Left ventricle myocardium superior (tissue), 1 donor: Measurements from ENCODE around the gene CEP170B. TPM values are rescaled to one million over a fixed set of nuclear protein-coding genes. Genes with fewer than 3 reads are reported as not detected.
A peak's percentile ranks its signal among the peaks of the same experiment; 100 is the strongest.
"Not testable (repeated sequence)": the region's sequence is repeated elsewhere in the genome, so short reads cannot be mapped to it uniquely, and the experiment has no call there.

Source experiments
- ATAC-seq: fragments of 200-7000 bp; cut with Tn5 transposase; one replicate; pipeline ENCODE4 v1.9.1; 2020; ENCODE audit warnings: mild to moderate bottlenecking, moderate library complexity
- DNase-seq: peaks from one replicate; pipeline ENCODE4 v3.0.0-alpha.2; 2020
- intact Hi-C: fragments of 100-400 bp; cut with micrococcal nuclease; formaldehyde crosslinking; loops from one replicate; pipeline ENCODE4 v1.11.0; 2022
- long read RNA-seq: library from polyadenylated mRNA; unstranded; transcript quantifications from one replicate; pipeline ENCODE4 v2.0.0, GENCODE V29; 2021
- total RNA-seq: library from RNA; stranded (reverse); fragmentation: NEBNext Ultra II Directional; extraction: Animal tissue kit (Norgen Biotek cat#: 25700); gene quantifications from one replicate; pipeline ENCODE4 v1.2.1, GENCODE V29; 2021
- donor health status: DM: no; HTN: yes; CAD: no; lungs with severe emphysema.

CEP170B gene
- total RNA-seq, result 10.7 TPM
- long read RNA-seq, partial matches to known transcripts, result 0 of 10 reads
- long read RNA-seq, other reads (novel, unspliced or antisense), result 10 of 10 reads

GRCh38 chr14:104865081-104865630, at the start of gene CEP170B:
Gene CEP170B (plus strand): TSS chr14:104865268. CDS start chr14:104868451, 3,183 bp downstream.
- intact Hi-C loops, result no loop called here
- ATAC-seq (peak; percentile 70), DNase-seq (peak; percentile 74)

DNA sequence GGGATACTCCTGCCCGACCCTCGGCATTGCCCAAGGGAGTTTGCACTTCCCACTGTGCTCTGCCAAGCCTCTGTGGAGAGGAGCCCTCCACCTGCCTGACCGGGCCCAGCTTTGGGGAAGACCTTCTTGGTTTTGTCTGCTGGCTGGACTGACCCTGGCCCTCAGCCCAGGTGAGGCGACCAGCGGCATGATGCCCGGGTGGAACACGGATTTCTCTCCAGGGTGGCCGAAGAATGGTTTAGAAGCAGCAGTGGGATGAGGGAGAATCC, 48.5 kb upstream of the CEP170B start:
- peak; percentile 32 for DNase-seq
- ATAC-seq, result peak; percentile 9
- intact Hi-C loops, result no loop called here

- peak; percentile 1 for DNase-seq
- no peak for ATAC-seq
- intact Hi-C loops, result no loop called here
Observed at GRCh38 chr14:104817930-104818713, 46.9 kb upstream of the CEP170B start.

- peak; percentile 14 for DNase-seq
- intact Hi-C loops, result no loop called here
- ATAC-seq, result no peak
Observed at GRCh38 chr14:104818714-104819161, 46.3 kb upstream of the CEP170B start.

- intact Hi-C loops, result no loop called here
- ATAC-seq, result no peak
- peak; percentile 17 for DNase-seq
Observed at GRCh38 chr14:104819361-104819781, 45.7 kb upstream of the CEP170B start.

GRCh38 chr14:104820669-104821228, 44.3 kb upstream of the CEP170B start:
- peak; percentile 21 for ATAC-seq
- peak; percentile 67 for DNase-seq
- intact Hi-C loops, result loop anchor here (10.0 kb wide), 1 partner anchor 56 kb away; no protein-coding TSS in a partner anchor

- ATAC-seq (no peak), DNase-seq (no peak)
- intact Hi-C loops, result loop anchor here (10.0 kb wide), 1 partner anchor 57 kb away; no protein-coding TSS in a partner anchor
Observed at GRCh38 chr14:104821229-104821945, 43.7 kb upstream of the CEP170B start.

- ATAC-seq, result no peak
- DNase-seq, result no peak
- intact Hi-C loops, result loop anchor here (10.0 kb wide), 1 partner anchor 57 kb away; no protein-coding TSS in a partner anchor
Observed at GRCh38 chr14:104821971-104822608, 43.0 kb upstream of the CEP170B start.

GRCh38 chr14:104822821-104823615, 42.0 kb upstream of the CEP170B start:
- no peak for ATAC-seq

GRCh38 chr14:104824353-104824997, 40.6 kb upstream of the CEP170B start:
- intact Hi-C loops, result loop anchor here (10.0 kb wide), 1 partner anchor 60 kb away; no protein-coding TSS in a partner anchor
- DNase-seq (no peak), ATAC-seq (no peak)

More at GRCh38 chr14:104822821-104823615, 42.0 kb upstream of the CEP170B start:
- intact Hi-C loops, result loop anchor here (10.0 kb wide), 1 partner anchor 58 kb away; no protein-coding TSS in a partner anchor
- no peak for DNase-seq

GRCh38 chr14:104826189-104826860, 38.7 kb upstream of the CEP170B start:
- peak; percentile 96 for DNase-seq
- intact Hi-C loops, result loop anchor here (10.0 kb wide), 1 partner anchor 62 kb away; no protein-coding TSS in a partner anchor
- ATAC-seq, result peak; percentile 92

- intact Hi-C loops, result loop anchor here (10.0 kb wide), 1 partner anchor 62 kb away; no protein-coding TSS in a partner anchor
- no peak for DNase-seq
- ATAC-seq, result no peak
Observed at GRCh38 chr14:104826861-104827176, 38.2 kb upstream of the CEP170B start.

DNA sequence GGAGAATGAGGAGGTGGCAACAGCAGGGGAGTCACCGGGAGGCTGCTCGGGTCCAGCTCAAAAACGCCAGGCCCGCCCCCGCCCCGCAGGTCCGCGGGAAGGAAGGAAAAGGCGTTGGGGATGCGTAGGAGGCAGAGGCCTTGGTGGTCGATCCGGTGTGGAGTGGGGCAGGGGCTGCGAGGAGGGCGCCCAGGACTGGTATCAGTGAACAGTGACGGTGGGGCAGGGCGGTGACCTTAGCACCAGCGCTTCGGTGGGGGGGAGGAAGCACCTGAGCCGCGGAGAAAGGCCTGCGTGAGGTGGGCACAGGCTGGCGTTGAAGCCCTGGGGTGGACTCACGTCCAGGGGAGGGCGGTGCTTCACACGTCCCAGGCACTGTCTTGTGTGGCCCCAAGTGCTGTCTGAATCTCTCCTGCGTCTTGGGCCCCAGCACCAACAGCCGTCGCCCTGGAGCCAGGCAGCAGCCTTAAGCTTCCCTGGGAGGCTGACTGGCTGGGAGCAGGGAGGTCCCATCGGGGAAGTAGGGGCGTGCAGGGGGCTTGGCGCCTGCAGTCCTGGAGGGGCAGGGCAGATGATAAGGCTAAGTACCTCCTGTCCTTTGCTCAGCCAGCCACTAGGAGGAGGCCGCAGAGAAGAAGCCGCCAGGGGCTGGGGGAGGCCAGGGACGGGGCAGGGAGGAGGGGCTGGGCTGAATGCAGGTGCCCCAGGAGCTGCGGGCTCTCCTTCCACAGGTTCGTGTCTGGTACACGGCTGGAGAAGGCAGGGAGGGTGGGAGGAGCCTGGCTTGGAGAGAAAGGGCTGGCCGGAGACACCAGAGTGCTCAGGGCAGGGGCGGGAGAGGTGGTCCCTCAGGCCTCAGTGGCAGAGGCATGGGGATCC, 37.7 kb upstream of the CEP170B start:
- DNase-seq, result peak; percentile 51
- ATAC-seq, result peak; percentile 40
- intact Hi-C loops, result loop anchor here (10.0 kb wide), 1 partner anchor 63 kb away; no protein-coding TSS in a partner anchor

- DNase-seq (no peak), ATAC-seq (no peak)
- intact Hi-C loops, result no loop called here
Observed at GRCh38 chr14:104830781-104831180, 34.3 kb upstream of the CEP170B start.

DNA sequence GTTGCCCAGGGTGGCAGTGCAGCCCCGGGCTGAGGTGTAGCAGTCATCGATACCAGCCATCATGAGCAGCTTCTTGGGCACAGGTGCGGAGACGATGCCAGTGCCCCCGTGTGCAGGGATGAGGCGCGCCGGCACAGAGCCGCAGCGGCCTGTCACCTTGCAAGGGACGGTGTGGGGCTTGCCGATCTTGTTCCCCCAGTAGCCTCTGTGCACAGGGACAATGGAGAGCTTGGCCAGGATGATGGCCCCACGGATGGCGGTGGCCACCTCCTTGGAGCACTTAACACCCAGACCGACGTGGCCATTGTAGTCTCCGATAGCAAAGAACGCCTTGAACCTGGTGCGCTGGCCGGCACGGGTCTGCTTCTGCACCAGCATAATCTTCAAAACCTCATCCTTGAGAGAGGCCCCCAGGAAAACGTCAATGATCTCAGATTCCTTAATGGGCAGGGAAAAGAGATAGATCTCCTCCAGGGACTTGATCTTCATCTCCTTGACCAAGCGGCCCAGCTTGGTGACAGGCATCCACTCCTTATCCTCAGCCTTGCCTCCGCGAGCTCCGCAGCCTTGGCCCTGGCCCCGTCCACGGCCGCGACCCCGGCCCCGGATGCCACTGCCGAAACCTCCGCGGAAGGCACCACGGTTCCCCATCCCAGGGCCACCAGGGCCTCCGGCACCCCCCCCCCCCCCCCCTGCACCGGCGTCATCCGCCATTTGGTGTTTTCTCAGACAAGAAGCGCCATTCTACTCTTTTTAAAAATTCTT, 28.7 kb upstream of the CEP170B start:
- intact Hi-C loops, ATAC-seq, DNase-seq: not testable (repeated sequence)
